ENCODE results near the gene HLA-E. TPM values are rescaled to one million over a fixed set of nuclear protein-coding genes. Genes with fewer than 3 reads are reported as not detected.
A peak's percentile ranks its signal among the peaks of the same experiment; 100 is the strongest.
"Not testable (repeated sequence)": the region's sequence is repeated elsewhere in the genome, so short reads cannot be mapped to it uniquely, and the experiment has no call there.

Gene HLA-E
- total RNA-seq, 4 donors from 2014 or later = 207 to 628 (median 416) TPM

- DNase-seq = no peak
- no peak overlapping the region for H3K4me3 ChIP-seq
- no peaks in the 10 kb centered on the region for H3K9me3 ChIP-seq
- peak overlapping the region in 1 of 2 donors; percentile 8 for H3K27ac ChIP-seq
- H3K4me1 ChIP-seq = no peaks in the 10 kb centered on the region
- intact Hi-C loops (cut with DNase I; ENCODE audit: low total_unique reads) = no loop called here
- TF ChIP-seq POLR2A (IDR thresholded peaks at IDR 0.05) (no peak), CTCF (IDR thresholded peaks at IDR 0.05) (no peak)
- no peaks in the 10 kb centered on the region for H3K27me3 ChIP-seq
- H3K36me3 ChIP-seq = no peaks in the 10 kb centered on the region
These were observed 21.8 kb downstream of the HLA-E start for GRCh38 chr6:30511169-30511546.

GRCh38 chr6:30513451-30513850 is 24.1 kb downstream of the HLA-E start:
- Histone ChIP-seq H3K27ac (no peak overlapping the region), H3K36me3 (no peaks in the 10 kb centered on the region), H3K4me1 (no peaks in the 10 kb centered on the region), H3K4me3 (no peak overlapping the region), H3K27me3 (no peaks in the 10 kb centered on the region), H3K9me3 (no peaks in the 10 kb centered on the region)
- intact Hi-C loops (cut with DNase I; ENCODE audit: low total_unique reads) = no loop called here
- no peak for DNase-seq
- TF ChIP-seq CTCF (IDR thresholded peaks at IDR 0.05) = no peak

- peak overlapping the region; percentile 88 to 91 for H3K27ac ChIP-seq
- no peaks in the 10 kb centered on the region for H3K36me3 ChIP-seq
- H3K4me3 ChIP-seq = no peak overlapping the region
- H3K9me3 ChIP-seq = no peaks in the 10 kb centered on the region
- no peaks in the 10 kb centered on the region for H3K27me3 ChIP-seq
- intact Hi-C loops (cut with DNase I; ENCODE audit: low total_unique reads) = no loop called here
- TF ChIP-seq CTCF (IDR thresholded peaks at IDR 0.05) (no peak), POLR2A (IDR thresholded peaks at IDR 0.05) (no peak)
- no peaks in the 10 kb centered on the region for H3K4me1 ChIP-seq
- DNase-seq = no peak
These were observed 25.8 kb downstream of the HLA-E start for GRCh38 chr6:30515106-30515505.

GRCh38 chr6:30515944-30516753 is 26.8 kb downstream of the HLA-E start:
- Histone ChIP-seq H3K9me3 (no peaks in the 10 kb centered on the region), H3K4me3 (peak overlapping the region; percentile 37 to 44), H3K27ac (peak overlapping the region; percentile 88 to 91), H3K27me3 (no peaks in the 10 kb centered on the region), H3K36me3 (no peaks in the 10 kb centered on the region), H3K4me1 (no peaks in the 10 kb centered on the region)
- TF ChIP-seq CTCF (IDR thresholded peaks at IDR 0.05) = no peak
- TF ChIP-seq POLR2A (IDR thresholded peaks at IDR 0.05) = peak; percentile 51 to 75
- peak; percentile 84 to 94 for DNase-seq
- intact Hi-C loops (cut with DNase I; ENCODE audit: low total_unique reads) = no loop called here

GRCh38 chr6:30516754-30517076 is 27.4 kb downstream of the HLA-E start:
- H3K27me3 ChIP-seq; H3K36me3 ChIP-seq; DNase-seq; intact Hi-C loops (cut with DNase I; ENCODE audit: low total_unique reads); H3K9me3 ChIP-seq; H3K4me1 ChIP-seq: not testable (repeated sequence)
- Histone ChIP-seq H3K27ac (peak overlapping the region; percentile 88 to 91), H3K4me3 (peak overlapping the region; percentile 37 to 44)

- H3K27me3 ChIP-seq; H3K36me3 ChIP-seq; intact Hi-C loops (cut with DNase I; ENCODE audit: low total_unique reads); H3K4me3 ChIP-seq; H3K9me3 ChIP-seq; H3K4me1 ChIP-seq; H3K27ac ChIP-seq; DNase-seq: not testable (repeated sequence)
These were observed 28.6 kb downstream of the HLA-E start for GRCh38 chr6:30517767-30518504.

- H3K27ac ChIP-seq; H3K36me3 ChIP-seq; DNase-seq; intact Hi-C loops (cut with DNase I; ENCODE audit: low total_unique reads); H3K4me3 ChIP-seq; H3K9me3 ChIP-seq; H3K4me1 ChIP-seq; H3K27me3 ChIP-seq: not testable (repeated sequence)
These were observed 29.3 kb downstream of the HLA-E start for GRCh38 chr6:30518505-30519145.

Measured in uterus (tissue), 4 donors.